ENCODE data around the gene DYSF. TPM values are rescaled to one million over a fixed set of nuclear protein-coding genes. Genes with fewer than 3 reads are reported as not detected.

DYSF gene
- polyA plus RNA-seq, 1 donor (not counting 4 experiments of a cell fraction or from before 2014, with no cell fraction given), result 8.2 TPM

GRCh38 chr2:71601136-71602114, 148.1 kb downstream of the DYSF start:
- dilution Hi-C loops (cut with MboI; ENCODE audit: extremely low pct_ligation_motif_present, low sequenced_read_pairs), result no loop called here
- Histone ChIP-seq H2AFZ (ENCODE audit: control insufficient read depth, low read length) (no peak overlapping the region), H3K9me1 (ENCODE audit: control insufficient read depth, extremely low read depth, insufficient read depth, low read length) (no peaks in the 10 kb centered on the region), H3K4me2 (ENCODE audit: control insufficient read depth, extremely low read depth, insufficient read depth, low read depth, low read length) (no peak overlapping the region), H3K79me2 (ENCODE audit: control insufficient read depth, insufficient read depth, low read length) (no peaks in the 10 kb centered on the region), H3K4me1 (ENCODE audit: control insufficient read depth, extremely low read depth, insufficient read depth, low read length) (no peaks in the 10 kb centered on the region), H3K27ac (ENCODE audit: control insufficient read depth, insufficient read depth, low read length) (no peak overlapping the region), H3K36me3 (ENCODE audit: control insufficient read depth in 2 of 2, extremely low read depth in 1 of 2, insufficient read depth in 2 of 2, low read length in 2 of 2) (no peaks in the 10 kb centered on the region), H4K20me1 (ENCODE audit: control insufficient read depth, extremely low read depth, insufficient read depth, low read length) (no peaks in the 10 kb centered on the region), H3K27me3 (ENCODE audit: control insufficient read depth, extremely low read depth, insufficient read depth, low read length) (peaks cover 8% of the 10 kb centered on the region), H3K4me3 (ENCODE audit: control insufficient read depth in 2 of 3, extremely low read depth in 1 of 3, insufficient read depth in 2 of 3, low read depth in 1 of 3, low read length in 3 of 3) (no peak overlapping the region), H3K9ac (ENCODE audit: control insufficient read depth, extremely low read depth, insufficient read depth, low read length) (no peak overlapping the region), H3K9me3 (ENCODE audit: control insufficient read depth, low read depth, low read length) (no peaks in the 10 kb centered on the region)
- DNase-seq (ENCODE audit: low read depth, low spot score) (no peak), FAIRE-seq (no peak)
- TF ChIP-seq CTCF (optimal IDR thresholded peaks at IDR 0.05 in 1 of 3, IDR thresholded peaks at IDR 0.05 in 1 of 3, conservative IDR thresholded peaks at IDR 0.05 in 1 of 3; ENCODE audit: extremely low read depth in 1 of 3, insufficient read depth in 2 of 3, low read length in 3 of 3) (no peak), EZH2 (IDR thresholded peaks at IDR 0.05; ENCODE audit: low read length) (no peak)

GRCh38 chr2:71602115-71602495, 148.7 kb downstream of the DYSF start:
- TF ChIP-seq EZH2 (IDR thresholded peaks at IDR 0.05; ENCODE audit: low read length) (no peak), CTCF (optimal IDR thresholded peaks at IDR 0.05 in 1 of 3, IDR thresholded peaks at IDR 0.05 in 1 of 3, conservative IDR thresholded peaks at IDR 0.05 in 1 of 3; ENCODE audit: extremely low read depth in 1 of 3, insufficient read depth in 2 of 3, low read length in 3 of 3) (no peak)
- H3K9me3 ChIP-seq (ENCODE audit: control insufficient read depth, low read depth, low read length), result no peaks in the 10 kb centered on the region
- no peaks in the 10 kb centered on the region for H3K4me1 ChIP-seq (ENCODE audit: control insufficient read depth, extremely low read depth, insufficient read depth, low read length)
- DNase-seq (ENCODE audit: low read depth, low spot score) (no peak), FAIRE-seq (no peak)
- H3K27ac ChIP-seq (ENCODE audit: control insufficient read depth, insufficient read depth, low read length), result no peak overlapping the region
- H2AFZ ChIP-seq (ENCODE audit: control insufficient read depth, low read length), result no peak overlapping the region
- H3K27me3 ChIP-seq (ENCODE audit: control insufficient read depth, extremely low read depth, insufficient read depth, low read length), result peaks cover 8% of the 10 kb centered on the region
- no peak overlapping the region for H3K4me3 ChIP-seq (ENCODE audit: control insufficient read depth in 2 of 3, extremely low read depth in 1 of 3, insufficient read depth in 2 of 3, low read depth in 1 of 3, low read length in 3 of 3)
- H4K20me1 ChIP-seq (ENCODE audit: control insufficient read depth, extremely low read depth, insufficient read depth, low read length), result no peaks in the 10 kb centered on the region
- no peaks in the 10 kb centered on the region for H3K36me3 ChIP-seq (ENCODE audit: control insufficient read depth in 2 of 2, extremely low read depth in 1 of 2, insufficient read depth in 2 of 2, low read length in 2 of 2)
- no peak overlapping the region for H3K9ac ChIP-seq (ENCODE audit: control insufficient read depth, extremely low read depth, insufficient read depth, low read length)
- H3K79me2 ChIP-seq (ENCODE audit: control insufficient read depth, insufficient read depth, low read length), result no peaks in the 10 kb centered on the region
- no peak overlapping the region for H3K4me2 ChIP-seq (ENCODE audit: control insufficient read depth, extremely low read depth, insufficient read depth, low read depth, low read length)
- no peaks in the 10 kb centered on the region for H3K9me1 ChIP-seq (ENCODE audit: control insufficient read depth, extremely low read depth, insufficient read depth, low read length)
- dilution Hi-C loops (cut with MboI; ENCODE audit: extremely low pct_ligation_motif_present, low sequenced_read_pairs), result no loop called here

Measured in keratinocyte (primary cell).